Endometrial microvascular endothelial cells (primary cell): ENCODE measurements around the gene HSPA12A. TPM values are rescaled to one million over a fixed set of nuclear protein-coding genes. Genes with fewer than 3 reads are reported as not detected.

Experiments
- in situ Hi-C: cut with HindIII; loops from 2 replicates; pipeline ENCODE4 v1.10.0; 2017; ENCODE audit warnings: low sequenced_read_pairs, low pct_unique_long_range_greater_than_20kb; ENCODE audit errors: inconsistent ontology term
- total RNA-seq: library from RNA; depleted of rRNA; stranded (reverse); fragments of >200 nt; gene quantifications from one replicate; pipeline ENCODE4 v1.2.3, GENCODE V29; 2015; ENCODE audit errors: inconsistent ontology term

The HSPA12A gene
- total RNA-seq, 1 donor from 2014 or later: 0.28 TPM

DNA sequence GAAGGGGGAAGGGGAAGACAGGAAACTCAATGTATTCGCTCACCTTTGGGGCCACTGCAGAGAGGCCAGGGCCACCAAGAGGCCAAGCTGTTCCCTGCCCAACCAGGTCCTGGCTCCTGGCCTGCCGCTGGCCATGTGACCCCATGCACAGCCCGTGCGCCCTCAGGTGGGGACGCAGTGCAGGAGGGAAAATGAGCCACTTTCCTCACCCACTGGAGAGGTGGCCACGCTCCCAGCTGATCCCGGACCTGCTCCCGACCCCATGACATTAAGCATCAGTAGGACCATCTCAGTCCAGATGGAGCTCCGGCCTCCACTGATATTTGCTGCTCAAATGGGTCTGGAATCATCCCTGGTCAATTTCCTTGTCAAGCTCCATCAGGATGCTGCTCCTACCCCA lies 40.2 kb downstream of the HSPA12A start:
- in situ Hi-C loops: no loop called here

DNA sequence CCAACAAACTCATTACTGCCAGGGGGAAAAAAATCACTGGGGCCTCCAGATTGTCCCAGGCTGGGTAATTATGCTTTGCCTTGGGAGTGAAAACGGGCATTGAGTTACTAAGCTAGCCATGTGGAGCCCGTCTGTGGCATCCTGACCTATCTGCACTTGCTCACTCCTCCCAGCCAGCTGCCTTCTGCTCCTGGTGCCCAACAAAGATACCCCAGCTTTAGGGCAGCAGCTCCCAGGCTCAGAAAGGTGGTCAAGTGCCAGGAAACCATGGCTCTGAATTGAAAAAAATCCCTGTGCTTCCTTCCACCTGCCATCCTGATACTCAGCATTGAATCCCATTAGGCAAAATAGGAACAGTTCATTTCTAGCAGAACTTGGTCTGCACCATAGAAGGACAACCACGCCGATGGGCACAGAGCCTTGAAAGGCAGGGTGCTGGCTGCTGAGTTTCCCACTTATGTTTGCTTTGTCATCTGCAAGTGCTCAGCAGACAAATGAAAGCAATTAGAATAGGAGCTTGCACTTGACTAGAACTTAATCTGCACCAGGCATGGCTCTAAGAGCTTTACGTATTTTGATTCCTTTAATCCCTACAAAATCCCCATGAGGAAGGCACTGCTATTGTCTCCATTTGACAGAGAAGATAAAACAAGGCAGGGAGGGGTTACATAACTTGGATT lies 42.8 kb downstream of the HSPA12A start:
- in situ Hi-C loops: no loop called here

DNA sequence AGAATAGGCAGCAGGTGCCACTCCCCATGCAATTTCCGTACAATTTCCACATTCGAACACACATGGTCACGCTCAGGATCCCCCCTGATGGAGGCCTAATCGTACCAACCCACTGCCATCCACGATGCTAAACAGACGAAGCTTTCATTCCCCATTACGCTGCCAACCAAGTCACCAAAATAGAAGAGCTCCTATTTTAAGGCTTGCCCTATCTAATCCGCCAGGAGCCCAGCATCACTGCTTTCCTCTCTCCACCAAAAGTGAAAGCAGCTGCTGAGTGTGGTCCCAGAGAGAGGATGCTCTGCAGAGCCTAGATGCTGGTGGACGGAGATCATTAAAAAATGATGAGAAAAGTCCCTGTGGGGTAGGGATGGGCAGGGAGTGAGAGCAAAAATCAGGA lies 43.3 kb downstream of the HSPA12A start:
- in situ Hi-C loops: no loop called here

DNA sequence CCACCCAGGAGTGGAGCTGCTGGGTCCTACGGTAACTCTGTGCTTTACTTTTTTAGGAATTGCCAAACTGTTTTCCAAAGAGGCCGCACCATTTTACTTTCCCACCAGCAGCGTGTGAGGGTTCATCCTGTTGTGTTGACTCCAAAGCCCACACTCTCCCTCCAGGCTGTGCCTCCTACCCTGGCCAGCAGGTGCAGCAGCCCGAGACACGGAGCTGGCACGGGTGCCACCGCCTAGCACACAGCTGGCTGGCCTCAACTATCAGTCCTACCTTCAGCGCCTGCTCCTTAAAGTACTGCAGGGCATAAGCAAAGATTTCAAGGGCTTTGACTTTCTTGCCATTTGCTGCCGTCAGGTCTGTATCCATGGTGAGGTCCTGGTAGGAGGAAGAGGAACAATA lies 44.0 kb downstream of the HSPA12A start:
- in situ Hi-C loops: no loop called here

GRCh38 chr10:116697816-116698215 lies 44.5 kb downstream of the HSPA12A start:
- in situ Hi-C loops: no loop called here

DNA sequence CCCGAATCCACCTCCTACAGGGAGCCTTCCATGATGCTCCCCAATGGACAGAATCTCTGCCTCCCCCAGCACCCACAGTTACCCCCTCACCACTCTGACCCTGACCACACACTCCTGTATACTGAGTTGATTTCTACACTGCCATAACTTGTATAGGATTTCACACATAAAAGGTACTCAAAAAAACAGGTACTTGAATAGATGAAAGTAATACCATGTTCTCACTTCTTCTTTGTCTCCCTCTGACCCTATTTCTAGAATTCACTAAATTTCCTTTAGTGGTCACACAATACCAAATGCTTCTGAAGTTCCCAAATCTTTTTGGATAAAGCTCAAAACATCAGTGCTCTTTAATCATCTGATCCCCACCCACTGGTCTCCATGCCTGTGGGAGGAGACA lies 45.4 kb downstream of the HSPA12A start:
- in situ Hi-C loops: no loop called here

GRCh38 chr10:116694927-116695268 lies 47.5 kb downstream of the HSPA12A start:
- in situ Hi-C loops: no loop called here

DNA sequence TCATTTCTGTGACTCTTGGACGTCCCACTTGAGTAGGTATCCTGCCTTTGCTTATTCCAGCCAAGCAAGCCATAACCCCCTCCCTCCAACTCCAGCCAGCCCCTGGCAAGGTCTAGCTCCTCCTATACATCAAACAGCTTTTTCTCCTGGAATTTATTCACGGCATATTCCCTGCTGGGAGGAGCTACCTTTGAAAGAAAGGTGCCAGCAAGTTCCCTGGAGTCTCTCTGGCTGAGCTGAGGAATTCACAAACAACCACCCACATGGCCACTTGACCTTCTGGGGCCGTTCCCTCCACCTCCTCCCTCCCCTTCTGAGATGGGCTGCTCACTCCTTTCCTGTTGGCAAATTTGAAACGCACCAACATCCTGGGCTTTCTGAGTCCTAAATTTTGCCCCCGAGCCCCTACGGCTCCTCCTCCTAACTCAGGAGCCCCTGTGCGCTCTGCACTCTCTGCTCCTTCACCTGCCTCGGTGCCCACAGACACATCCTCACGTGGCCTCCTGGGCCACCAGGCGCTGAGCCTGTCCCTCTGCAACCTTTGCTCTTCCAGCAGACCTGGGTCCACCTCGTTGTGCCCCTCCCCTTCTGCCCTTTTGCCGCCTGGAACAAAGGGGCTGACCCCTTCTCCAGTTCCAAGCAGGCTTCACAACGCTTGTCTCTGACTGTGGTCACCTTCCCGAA lies 48.0 kb downstream of the HSPA12A start:
- in situ Hi-C loops: no loop called here

GRCh38 chr10:116692225-116692624 lies 50.1 kb downstream of the HSPA12A start:
- in situ Hi-C loops: no loop called here

- in situ Hi-C loops: no loop called here
Observed at GRCh38 chr10:116691635-116692034, 50.7 kb downstream of the HSPA12A start.

- in situ Hi-C loops: no loop called here
Observed at GRCh38 chr10:116690356-116691322, 51.7 kb downstream of the HSPA12A start.

DNA sequence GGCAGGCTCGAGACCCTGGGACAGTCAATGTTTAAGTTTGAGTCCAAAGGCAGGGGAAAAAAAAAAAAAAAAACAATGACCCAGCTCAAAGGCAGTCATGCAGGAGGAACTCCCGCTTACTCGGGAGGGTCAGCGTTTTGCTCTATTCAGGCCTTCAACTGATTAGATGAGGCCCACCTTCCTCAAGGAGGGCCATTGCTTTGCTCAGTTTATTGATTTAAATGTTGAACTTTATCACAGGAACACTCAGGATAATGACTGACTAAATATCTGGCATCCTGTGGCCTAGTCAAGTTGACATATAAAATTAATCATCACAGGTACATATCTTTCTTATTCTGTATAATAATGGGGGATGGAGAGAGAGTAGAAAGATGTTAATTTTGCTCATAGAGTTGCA lies 52.6 kb downstream of the HSPA12A start:
- in situ Hi-C loops: no loop called here

DNA sequence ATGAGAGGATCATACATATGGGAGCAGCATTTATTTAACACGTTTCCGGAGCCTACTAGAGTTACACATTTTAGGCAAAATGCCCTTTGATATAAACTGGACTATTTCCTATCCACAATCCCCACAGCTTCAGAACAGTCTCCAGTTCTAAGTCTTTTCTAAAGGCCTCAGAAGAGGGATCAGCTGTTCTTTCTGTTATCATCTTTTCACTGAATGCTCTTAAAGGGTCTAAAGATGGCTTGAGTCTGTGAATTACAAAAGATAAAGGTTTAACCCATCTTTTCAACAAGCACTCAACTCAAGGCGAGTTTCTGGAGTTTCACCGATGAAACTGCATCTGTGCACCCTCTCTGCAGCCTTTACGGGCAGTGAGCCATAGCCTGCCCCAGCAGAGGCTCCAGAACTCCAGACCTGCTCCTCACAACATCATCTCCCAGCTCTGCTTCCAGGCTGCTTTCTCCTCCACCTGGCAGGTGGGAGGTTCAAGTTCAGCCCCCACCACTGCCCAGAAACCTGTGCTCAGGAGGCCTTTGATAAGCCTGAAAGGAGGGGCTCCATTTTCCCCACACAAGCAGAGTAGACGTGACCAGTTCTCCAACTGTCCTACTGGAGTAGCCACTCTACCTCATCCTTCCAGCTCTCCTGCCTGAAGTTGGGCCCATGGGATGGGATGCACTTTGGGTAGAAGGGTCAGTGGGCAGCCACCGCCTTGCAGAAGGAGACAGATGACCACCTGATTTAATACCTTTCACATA lies 53.4 kb downstream of the HSPA12A start:
- in situ Hi-C loops: no loop called here

- in situ Hi-C loops: no loop called here
Observed at GRCh38 chr10:116688241-116688711, 54.1 kb downstream of the HSPA12A start.

DNA sequence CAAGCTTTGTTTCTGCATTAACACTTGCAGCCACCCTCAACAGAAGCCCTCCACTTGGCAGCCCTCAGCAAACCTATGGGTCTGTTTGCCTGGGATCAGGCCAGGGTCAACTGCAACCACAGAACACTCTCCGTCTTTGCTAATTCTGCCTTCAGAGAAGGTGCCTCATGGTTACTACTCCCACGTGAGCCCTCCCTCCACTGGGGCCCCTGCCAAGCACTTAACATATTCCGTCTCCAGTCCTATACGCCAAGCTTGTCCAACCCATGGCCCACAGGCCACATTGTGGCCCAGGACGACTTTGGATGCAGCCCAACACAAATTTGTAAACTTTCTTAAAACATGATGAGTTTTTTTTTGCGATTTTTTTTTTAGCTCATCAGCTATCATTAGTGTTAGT lies 54.7 kb downstream of the HSPA12A start:
- in situ Hi-C loops: no loop called here

DNA sequence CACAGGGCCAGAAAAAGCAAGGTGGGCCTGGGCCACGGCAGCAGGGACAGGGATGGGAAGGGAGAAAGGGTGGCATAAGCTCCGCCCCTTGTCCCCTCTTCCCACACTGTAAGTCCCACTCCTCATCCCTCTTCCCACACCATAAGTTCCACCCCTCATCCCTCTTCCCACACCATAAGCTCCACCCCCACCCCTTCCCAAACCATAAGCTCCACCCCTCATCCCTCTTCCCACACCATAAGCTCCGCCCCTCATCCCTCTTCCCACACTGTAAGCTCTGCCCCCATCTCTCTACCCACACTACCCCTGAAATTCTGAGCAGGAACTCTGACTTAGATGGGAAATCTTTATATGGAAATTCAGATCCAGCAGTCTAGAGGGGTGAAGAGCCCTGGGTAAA lies 55.7 kb downstream of the HSPA12A start:
- in situ Hi-C loops: no loop called here

DNA sequence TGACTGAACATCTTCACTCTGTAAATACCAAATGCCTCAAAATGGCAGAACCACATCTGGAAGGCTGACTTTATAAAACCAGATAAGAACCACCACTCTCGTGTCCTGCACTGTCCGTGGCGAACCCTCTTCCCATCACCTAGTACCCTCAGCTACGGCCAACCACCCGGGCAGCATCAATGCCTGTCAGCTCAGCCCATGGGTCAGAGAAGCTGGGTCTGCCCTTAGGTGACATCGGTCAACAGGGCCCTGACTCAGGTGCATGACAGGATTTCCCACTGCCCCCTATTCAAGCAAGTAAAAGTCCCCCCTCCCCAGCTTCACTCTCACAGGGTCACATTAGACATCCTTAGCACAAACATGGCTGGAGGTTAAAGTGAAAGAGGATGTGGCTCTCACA lies 56.6 kb downstream of the HSPA12A start:
- in situ Hi-C loops: no loop called here

- in situ Hi-C loops: no loop called here
Observed at GRCh38 chr10:116684781-116685180, 57.6 kb downstream of the HSPA12A start.

GRCh38 chr10:116683821-116684220 lies 58.5 kb downstream of the HSPA12A start:
- in situ Hi-C loops: no loop called here
